HG03469 (cell line): Measurements from ENCODE around the gene TBKBP1.
"Not testable (repeated sequence)": the region's sequence is repeated elsewhere in the genome, so short reads cannot be mapped to it uniquely, and the experiment has no call there.

Experiments used
- ATAC-seq: cut with Tn5 transposase; IDR thresholded peaks from one replicate; pipeline ENCODE4 v1.9.1; 2021; ENCODE audit warnings: mild to moderate bottlenecking, moderate library complexity, moderate number of reproducible peaks; ENCODE audit not compliant: unreplicated experiment

Gene TBKBP1

GRCh38 chr17:47729476-47729875 is 35.5 kb downstream of the TBKBP1 start:
- no peak for ATAC-seq

DNA sequence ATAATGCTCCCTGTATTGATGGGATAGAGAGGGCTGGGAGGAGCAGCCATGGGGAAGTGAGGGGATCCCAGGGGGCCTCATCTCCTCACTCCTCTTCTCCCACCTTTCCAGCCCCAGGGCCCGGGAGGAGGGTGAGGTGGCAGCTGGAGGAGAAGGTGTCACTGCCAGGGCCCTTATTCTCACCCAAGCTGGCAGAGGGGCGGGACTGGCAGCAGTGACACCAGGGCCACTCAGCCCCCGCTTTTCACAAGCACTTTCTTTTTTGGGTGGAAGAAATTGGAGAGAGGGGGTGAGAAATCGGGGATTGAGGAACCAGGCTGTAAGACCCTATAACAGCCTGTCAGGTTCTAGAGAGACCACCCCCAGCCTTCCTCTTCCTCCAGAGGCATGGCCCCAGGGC is 36.7 kb downstream of the TBKBP1 start:
- no peak for ATAC-seq

DNA sequence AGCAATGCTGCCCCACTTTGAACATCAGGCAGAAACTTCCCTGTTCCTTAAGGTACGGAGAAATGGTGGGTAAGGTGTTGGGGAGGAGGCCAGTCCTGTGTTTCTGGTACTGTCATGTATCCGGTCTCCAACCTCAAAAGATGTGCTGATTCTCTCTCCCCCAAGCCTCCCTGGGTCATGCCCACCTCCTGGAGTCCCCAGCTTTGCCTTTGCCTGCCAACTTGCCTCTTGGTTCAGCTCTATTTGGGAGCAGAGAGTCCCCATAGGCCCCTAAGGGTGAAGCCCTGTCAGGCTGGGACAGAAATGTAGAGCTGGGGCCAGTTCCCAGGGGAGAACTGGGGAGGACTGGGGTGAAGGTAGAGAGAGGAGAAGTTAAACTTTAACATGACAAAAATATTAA is 37.4 kb downstream of the TBKBP1 start:
- ATAC-seq: no peak

DNA sequence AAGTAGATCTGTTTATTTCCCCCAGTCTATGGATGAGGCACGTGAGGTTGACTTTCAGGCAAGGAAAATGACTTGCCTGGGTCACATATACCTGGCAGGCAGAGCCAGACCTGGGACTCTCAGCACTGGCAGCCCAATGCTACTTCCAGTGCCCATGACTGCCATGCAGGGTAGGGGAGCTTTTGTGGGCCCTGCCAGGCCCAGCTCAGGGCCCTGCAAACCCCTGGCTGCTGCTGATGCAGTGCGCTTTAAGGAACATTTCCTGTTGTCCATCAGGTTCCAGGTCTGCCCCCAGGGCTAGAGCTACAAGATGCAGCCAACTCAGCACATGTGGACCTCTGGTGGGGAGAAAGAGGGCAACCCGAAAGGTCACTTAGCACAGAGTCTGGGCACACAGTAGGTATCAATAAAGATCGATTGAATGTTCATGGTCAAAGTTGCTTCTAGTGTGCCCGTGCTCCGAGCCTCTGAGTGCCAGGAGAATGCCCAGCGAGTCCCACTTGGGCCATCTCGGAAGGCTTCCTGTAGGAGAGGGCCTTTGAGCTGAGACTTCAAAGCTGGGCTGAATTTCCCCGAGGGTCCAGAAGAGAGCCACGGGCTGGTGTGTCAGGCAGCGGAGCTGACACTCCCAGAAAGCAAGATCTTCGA is 38.6 kb downstream of the TBKBP1 start:
- ATAC-seq: no peak

DNA sequence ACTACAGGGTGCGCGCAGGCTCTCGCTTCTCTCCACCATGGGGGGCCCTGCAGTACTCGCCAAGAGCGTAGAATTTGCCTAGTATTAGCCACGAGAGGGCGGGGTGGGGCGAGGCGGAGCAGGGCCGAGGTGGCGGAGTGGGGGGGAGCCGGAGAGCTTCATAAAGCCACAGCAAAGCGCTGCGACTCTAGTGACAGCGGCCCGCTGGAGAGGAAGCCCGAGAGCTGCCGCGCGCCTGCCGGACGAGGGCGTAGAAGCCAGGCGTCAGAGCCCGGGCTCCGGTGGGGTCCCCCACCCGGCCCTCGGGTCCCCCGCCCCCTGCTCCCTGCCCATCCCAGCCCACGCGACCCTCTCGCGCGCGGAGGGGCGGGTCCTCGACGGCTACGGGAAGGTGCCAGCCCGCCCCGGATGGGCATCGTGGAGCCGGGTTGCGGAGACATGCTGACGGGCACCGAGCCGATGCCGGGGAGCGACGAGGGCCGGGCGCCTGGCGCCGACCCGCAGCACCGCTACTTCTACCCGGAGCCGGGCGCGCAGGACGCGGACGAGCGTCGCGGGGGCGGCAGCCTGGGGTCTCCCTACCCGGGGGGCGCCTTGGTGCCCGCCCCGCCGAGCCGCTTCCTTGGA is 39.2 kb downstream of the TBKBP1 start, which contains the start of gene TBX21:
TBX21 (plus strand) TSS at position 190 of the 627 bp plus-strand sequence; CDS start at position 409, 219 bp downstream.
- peak; percentile 33 for ATAC-seq

DNA sequence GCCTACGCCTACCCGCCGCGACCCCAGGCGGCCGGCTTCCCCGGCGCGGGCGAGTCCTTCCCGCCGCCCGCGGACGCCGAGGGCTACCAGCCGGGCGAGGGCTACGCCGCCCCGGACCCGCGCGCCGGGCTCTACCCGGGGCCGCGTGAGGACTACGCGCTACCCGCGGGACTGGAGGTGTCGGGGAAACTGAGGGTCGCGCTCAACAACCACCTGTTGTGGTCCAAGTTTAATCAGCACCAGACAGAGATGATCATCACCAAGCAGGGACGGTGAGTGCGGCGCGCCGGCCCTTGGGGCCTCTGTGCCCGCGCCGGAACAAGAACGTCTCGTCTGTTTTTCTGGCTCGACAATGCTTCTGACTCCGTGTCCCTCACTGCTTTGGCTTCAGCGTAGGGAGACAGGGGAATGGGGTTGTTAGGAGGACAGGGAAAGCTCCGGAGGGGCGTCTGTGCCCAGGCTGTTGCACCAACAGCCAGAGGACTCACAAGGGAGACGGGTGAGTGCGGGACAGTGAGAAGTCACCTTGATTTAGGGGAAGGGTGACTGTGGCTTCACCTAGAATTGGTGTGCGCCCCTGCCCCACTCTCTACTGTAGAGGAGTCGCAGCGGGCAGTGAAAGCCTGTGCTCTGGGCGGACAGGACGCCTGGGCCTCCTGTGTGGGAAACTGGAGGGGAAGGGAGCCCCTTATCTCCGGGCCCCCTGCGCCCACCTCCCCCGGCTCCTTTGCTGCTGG is 39.9 kb downstream of the TBKBP1 start:
- no peak for ATAC-seq

DNA sequence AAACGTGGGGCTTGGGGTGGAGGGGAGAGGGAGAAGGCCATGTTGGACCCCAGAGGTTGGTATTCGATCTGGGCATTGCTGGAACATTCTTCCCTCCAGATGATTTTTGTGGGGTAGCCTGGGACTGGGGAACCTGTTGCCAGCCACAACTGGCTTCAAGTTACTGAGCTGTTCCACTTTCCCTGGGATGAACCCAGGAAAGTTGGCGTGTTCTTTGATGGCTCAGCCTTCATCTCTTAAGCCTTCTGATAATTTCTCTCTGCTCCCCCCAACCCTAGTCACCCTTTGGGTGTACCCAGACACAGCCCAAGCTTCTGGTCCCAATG is 41.1 kb downstream of the TBKBP1 start:
- no peak for ATAC-seq

DNA sequence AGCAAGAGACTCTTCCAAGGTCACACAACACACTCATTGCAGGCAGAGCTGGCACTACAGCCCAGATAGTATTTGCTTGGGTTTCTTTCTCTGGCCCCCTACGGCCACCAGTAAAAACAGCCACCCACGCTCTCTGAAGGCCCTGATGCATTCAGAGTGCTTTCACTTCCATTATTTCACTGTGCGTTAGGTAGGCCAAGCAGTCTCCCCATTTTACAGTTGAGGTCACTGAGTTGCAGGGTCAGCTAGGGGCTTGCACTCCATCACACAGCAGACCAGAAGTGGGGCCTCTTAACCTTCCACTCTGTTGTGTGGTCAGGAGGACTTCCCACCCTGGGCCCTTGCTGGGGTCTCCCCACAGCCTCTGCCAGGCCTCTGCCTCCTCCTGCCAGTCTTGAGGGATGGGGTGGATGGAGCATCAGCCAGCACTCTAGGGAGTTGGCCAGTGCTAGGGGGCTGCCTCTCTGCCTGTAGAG is 41.6 kb downstream of the TBKBP1 start:
- ATAC-seq: no peak

- ATAC-seq: no peak
Measured at GRCh38 chr17:47736501-47737495, 42.8 kb downstream of the TBKBP1 start.

DNA sequence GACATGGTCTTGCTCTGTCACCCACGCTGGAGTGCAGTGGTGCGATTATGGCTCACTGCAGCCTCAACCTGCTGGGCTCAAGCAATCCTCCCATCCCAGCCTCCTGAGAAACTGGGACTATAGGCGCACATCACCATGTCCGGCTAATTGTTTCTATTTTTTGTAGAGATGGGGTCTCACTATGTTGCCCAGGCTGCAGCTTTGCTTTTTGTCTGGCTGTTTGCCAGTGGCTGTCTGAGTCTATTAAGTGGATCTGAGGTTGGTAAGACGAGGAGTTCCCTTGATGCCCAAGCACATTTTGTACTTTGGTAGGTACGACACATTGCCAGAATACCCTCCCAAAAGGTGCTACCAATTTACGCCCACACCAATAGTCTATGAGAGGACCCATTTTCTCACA is 44.2 kb downstream of the TBKBP1 start:
- ATAC-seq: no peak

DNA sequence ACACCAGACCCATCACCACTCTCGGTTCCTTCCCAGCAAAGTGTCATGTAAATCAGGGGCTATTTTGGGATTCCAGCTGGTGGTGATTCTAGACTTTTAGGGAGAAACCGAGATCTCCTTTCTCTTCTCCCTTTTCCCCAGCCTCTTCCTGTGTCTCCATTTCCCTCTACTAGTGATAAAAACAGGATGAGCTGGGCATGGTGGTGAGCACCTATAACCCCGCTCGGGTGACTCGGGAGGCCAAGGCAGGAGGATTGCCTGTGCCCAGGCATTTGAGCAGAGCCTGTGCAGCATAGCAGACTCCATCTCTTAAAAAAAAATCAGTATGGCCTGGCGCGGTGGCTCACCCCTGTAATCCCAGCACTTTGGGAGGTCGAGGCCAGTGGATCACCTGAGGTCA is 45.2 kb downstream of the TBKBP1 start:
- no peak for ATAC-seq

DNA sequence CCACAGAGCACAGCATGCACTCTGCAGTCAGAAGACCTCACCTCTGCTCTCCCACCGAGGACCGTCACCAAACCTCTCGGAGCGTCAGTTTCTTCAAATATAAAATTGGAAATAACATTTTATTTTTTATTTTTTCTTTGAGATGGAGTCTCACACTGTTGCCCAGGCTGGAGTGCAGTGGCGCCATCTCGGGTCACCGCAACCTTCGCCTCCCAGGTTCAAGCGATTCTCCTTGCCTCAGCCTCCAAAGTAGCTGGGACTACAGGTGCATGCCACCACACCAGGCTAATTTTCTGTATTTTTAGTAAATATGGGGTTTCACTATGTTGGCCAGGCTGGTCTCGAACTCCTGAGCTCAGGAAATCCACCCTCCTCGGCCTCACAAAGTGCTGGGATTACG is 46.0 kb downstream of the TBKBP1 start:
- not testable (repeated sequence) for ATAC-seq

- no peak for ATAC-seq
Measured at GRCh38 chr17:47741109-47741792, 47.3 kb downstream of the TBKBP1 start.

GRCh38 chr17:47741793-47742145 is 47.8 kb downstream of the TBKBP1 start:
- no peak for ATAC-seq

DNA sequence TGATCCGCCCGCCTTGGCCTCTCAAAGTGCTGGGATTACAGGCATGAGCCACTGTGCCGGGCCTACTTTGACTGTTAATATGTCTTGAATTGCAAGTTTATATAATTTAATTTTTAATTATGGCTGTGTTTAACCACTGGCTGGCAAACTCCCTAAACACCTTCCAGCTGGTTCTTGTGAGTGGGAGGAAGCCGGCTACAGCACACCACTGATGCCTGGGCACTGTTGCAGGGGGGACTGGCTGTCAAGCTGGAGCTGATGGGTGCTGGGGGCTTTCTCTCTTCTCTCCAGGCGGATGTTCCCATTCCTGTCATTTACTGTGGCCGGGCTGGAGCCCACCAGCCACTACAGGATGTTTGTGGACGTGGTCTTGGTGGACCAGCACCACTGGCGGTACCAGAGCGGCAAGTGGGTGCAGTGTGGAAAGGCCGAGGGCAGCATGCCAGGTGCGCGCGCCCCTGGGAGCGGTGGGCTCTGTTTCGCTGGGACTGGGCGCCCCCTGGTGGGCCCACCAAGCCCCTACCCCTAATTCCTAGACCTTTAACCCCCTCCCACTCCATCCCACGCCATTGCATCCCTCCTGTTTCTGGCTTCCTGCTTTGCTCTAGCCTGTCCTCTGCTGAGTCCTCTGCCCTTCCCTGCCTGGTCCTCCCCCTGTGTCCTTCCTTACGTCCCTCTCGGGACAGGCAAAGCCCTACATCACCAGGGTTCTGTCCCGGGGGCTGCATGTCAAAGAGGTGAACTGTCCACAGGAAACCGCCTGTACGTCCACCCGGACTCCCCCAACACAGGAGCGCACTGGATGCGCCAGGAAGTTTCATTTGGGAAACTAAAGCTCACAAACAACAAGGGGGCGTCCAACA is 48.6 kb downstream of the TBKBP1 start:
- ATAC-seq: no peak

DNA sequence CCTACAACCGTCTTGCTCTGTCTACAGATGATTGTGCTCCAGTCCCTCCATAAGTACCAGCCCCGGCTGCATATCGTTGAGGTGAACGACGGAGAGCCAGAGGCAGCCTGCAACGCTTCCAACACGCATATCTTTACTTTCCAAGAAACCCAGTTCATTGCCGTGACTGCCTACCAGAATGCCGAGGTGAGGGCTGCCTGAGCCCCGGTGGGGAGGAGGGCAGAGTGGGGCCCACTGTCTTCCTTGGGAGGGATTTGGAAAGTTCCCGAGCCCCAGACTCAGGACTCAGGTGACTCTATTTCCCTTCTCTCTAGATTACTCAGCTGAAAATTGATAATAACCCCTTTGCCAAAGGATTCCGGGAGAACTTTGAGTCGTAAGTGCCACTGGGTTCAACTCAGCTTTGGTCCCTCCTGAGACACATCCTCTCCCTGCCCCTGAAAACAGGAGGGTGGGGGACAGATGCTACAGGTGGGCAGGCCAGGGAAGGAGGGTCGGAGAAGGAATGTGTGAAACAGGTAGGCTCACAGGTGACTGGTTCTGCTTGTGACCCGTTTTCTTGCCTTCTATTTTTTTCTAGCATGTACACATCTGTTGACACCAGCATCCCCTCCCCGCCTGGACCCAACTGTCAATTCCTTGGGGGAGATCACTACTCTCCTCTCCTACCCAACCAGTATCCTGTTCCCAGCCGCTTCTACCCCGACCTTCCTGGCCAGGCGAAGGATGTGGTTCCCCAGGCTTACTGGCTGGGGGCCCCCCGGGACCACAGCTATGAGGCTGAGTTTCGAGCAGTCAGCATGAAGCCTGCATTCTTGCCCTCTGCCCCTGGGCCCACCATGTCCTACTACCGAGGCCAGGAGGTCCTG is 50.4 kb downstream of the TBKBP1 start:
- ATAC-seq: no peak

- no peak for ATAC-seq
Measured at GRCh38 chr17:47745037-47745380, 51.0 kb downstream of the TBKBP1 start.

DNA sequence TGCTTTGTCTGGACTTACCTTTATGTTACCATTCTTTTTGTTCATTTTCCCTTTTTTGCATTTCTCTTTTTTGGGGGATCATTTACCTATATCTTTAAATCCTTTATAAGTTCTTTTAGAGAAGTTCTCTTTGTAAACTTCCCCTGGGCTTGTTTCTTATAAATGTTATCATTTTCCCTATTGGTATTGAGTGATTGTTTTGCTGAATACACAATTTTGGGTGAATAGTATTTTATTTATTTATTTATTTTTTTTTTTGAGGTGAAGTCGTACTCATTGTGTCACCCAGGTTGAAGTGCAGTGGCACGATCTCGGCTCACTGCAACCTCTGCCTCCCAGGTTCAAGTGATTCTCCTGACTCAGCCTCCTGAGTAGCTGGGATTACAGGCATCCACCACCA is 57.5 kb downstream of the TBKBP1 start:
- no peak for ATAC-seq

DNA sequence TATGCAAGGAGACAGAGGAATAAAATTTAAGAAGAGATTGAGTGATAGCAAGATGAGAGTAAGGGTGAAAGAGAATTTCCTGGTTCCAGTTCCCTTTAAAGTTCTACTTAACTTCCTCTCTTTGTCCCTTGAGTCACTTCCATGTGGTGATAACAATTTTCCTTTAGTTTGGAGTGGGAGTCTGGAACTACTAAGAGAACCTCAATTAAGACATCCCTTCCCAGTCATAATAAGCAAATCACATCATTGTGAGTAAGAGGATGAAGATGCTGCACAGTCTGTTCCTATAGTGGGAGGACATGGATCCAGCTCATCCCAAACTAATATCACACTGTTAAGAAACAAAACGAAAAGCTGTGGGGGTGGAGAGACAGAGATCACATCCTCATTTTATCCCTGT is 63.4 kb downstream of the TBKBP1 start:
- ATAC-seq: no peak
